Parietal lobe (tissue), 2 donors: ENCODE results near the gene POR. TPM values are rescaled to one million over a fixed set of nuclear protein-coding genes. Genes with fewer than 3 reads are reported as not detected.

ENCODE experiments used
- small RNA-seq: library from RNA; depleted of rRNA; stranded (forward); fragments of <200 nt; gene quantifications from one replicate; pipeline ENCODE3, GENCODE V24; 2014; ENCODE audit warnings: low replicate concordance
- total RNA-seq: library from RNA; depleted of rRNA; stranded (reverse); fragments of >200 nt; gene quantifications from one replicate; pipeline ENCODE4 v1.2.3, GENCODE V29; 2014

POR gene
- 53.5 TPM for total RNA-seq

GRCh38 chr7:75914655-75915415 is at the start of gene POR:
Gene POR (plus strand): TSS chr7:75915155. CDS start chr7:75954002, 38,847 bp downstream.

GRCh38 chr7:75878769-75879611 is 36.0 kb upstream of the POR start, which contains the start of gene RHBDD2:
Gene RHBDD2 (plus strand): TSS chr7:75879034. CDS start chr7:75879083, 49 bp downstream.

GRCh38 chr7:75994388-75995051 is 79.6 kb downstream of the POR start, which contains the start of gene TMEM120A:
Gene TMEM120A (minus strand): TSS chr7:75994595. CDS start chr7:75994570, 25 bp downstream.

Small RNA genes lying within 50 kb of the gene (small RNA-seq; reads per million reads assigned to genes)
- 3.4 reads per million, percentile 85 among the genes with 10 or more reads in this experiment for gene SNORA14A

Other genes with a start within 250 kb of the POR start
- 24.1 TPM for gene HIP1, start 176.2 kb upstream of the POR start, total RNA-seq
- not detected for gene CCL26, start 142.9 kb upstream of the POR start, total RNA-seq
- not detected for gene CCL24, start 101.3 kb upstream of the POR start, total RNA-seq
- gene RHBDD2, start 36.1 kb upstream of the POR start, total RNA-seq = 38.5 TPM
- gene TMEM120A, start 79.4 kb downstream of the POR start, total RNA-seq = 23.2 TPM
- 16.0 TPM for gene STYXL1, start 132.8 kb downstream of the POR start, total RNA-seq
- gene MDH2, start 133.0 kb downstream of the POR start, total RNA-seq = 41.6 TPM